Measurements from ENCODE around the gene CDADC1.

DNA sequence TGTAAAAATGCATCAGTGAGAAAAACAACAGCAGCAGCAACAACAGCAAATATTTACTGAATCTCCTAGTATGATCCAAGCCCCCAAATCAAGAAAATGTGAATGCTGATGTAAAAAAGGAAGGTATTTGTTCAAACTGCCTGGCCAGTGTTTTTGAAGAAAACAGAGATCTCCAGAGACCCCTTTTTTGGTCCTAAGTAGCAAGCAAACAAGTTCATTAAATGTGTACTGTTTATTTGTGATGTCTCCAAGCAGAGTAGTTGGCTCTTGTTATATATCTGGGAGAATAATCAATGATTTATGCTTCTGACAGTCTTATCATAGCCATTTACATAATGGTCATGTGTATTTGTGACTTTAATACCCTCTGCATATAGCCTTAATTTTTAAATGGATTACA, 50.7 kb downstream of the CDADC1 start:
- no peak for TF ChIP-seq CTCF (IDR thresholded peaks at IDR 0.05)
- TF ChIP-seq POLR2A (IDR thresholded peaks at IDR 0.05) = no peak
